GM12872 (cell line): Measurements from ENCODE around the gene FAM20B.

Experiments
- CTCF ChIP-seq: IDR thresholded peaks from 3 replicates; pipeline ENCODE4 v1.5.1; 2011; ENCODE audit warnings: low read depth, mild to moderate bottlenecking, low read length, moderate library complexity; ENCODE audit not compliant: insufficient read depth

FAM20B gene

GRCh38 chr1:179066471-179066870, 40.8 kb downstream of the FAM20B start:
- no peak for TF ChIP-seq CTCF

- no peak for TF ChIP-seq CTCF
Observed at GRCh38 chr1:179077396-179077795, 51.7 kb downstream of the FAM20B start.

- peak; percentile 72 for TF ChIP-seq CTCF
Observed at GRCh38 chr1:179079113-179079761, 53.5 kb downstream of the FAM20B start.

- no peak for TF ChIP-seq CTCF
Observed at GRCh38 chr1:179080866-179081686, 55.4 kb downstream of the FAM20B start.

GRCh38 chr1:179081687-179082332, 56.1 kb downstream of the FAM20B start, which contains the start of gene TOR3A:
TSS of gene TOR3A (plus strand) at chr1:179082070. CDS start at chr1:179082129, 59 bp downstream.
- no peak for TF ChIP-seq CTCF

GRCh38 chr1:179082333-179082998, 56.8 kb downstream of the FAM20B start:
- TF ChIP-seq CTCF, result no peak

DNA sequence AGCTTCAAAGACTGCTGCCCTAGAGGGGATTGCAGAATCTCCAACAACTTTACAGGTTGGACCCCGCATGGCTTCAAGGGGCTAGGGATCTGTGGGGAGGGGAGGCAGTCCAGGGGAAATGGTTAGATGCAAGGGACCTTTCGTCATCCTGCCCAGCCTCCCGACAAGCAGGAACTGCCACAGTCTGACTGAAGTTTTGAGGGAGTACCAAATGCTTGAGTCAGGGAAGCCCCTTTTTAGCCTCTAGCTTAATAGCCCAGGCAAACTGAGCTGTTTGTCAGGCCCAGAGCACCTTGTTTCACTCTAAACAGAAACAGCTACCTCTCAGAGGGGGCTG, 57.3 kb downstream of the FAM20B start:
- TF ChIP-seq CTCF, result no peak
